Kasumi-1 (cell line): ENCODE measurements around the gene PPP1R13B.
"Not testable (repeated sequence)": the region's sequence is repeated elsewhere in the genome, so short reads cannot be mapped to it uniquely, and the experiment has no call there.

Experiments
- DNase-seq, 2 experiments: peaks; one replicate each; lab custom pipeline; 2025; lab: John Stamatoyannopoulos, UW

The PPP1R13B gene

GRCh38 chr14:103859416-103860202, 12.2 kb upstream of the PPP1R13B start:
- DNase-seq, result no peak

GRCh38 chr14:103858063-103858781, 10.8 kb upstream of the PPP1R13B start:
- no peak for DNase-seq

GRCh38 chr14:103857256-103857655, 9.9 kb upstream of the PPP1R13B start:
- no peak for DNase-seq

- DNase-seq, result no peak
Measured at GRCh38 chr14:103856607-103857006, 9.2 kb upstream of the PPP1R13B start.

GRCh38 chr14:103856105-103856504, 8.7 kb upstream of the PPP1R13B start:
- DNase-seq, result no peak

- no peak for DNase-seq
Measured at GRCh38 chr14:103855734-103856095, 8.3 kb upstream of the PPP1R13B start.

- no peak for DNase-seq
Measured at GRCh38 chr14:103854822-103855733, 7.7 kb upstream of the PPP1R13B start.

GRCh38 chr14:103854017-103854808, 6.8 kb upstream of the PPP1R13B start:
- no peak for DNase-seq

- no peak for DNase-seq
Measured at GRCh38 chr14:103849151-103849886, 1.9 kb upstream of the PPP1R13B start.

- no peak for DNase-seq
Measured at GRCh38 chr14:103848175-103849077, 1.1 kb upstream of the PPP1R13B start.

GRCh38 chr14:103846543-103847450, 578 bp downstream of the PPP1R13B start:
- no peak for DNase-seq

- no peak for DNase-seq
Measured at GRCh38 chr14:103846097-103846496, 1.3 kb downstream of the PPP1R13B start.

GRCh38 chr14:103845327-103845726, 2.0 kb downstream of the PPP1R13B start:
- DNase-seq, result no peak

GRCh38 chr14:103841265-103841664, 6.1 kb downstream of the PPP1R13B start:
- DNase-seq, result not testable (repeated sequence)

- no peak for DNase-seq
Measured at GRCh38 chr14:103840014-103840413, 7.4 kb downstream of the PPP1R13B start.

GRCh38 chr14:103839579-103839978, 7.8 kb downstream of the PPP1R13B start:
- no peak for DNase-seq

GRCh38 chr14:103838117-103838516, 9.3 kb downstream of the PPP1R13B start:
- no peak for DNase-seq

GRCh38 chr14:103836976-103837725, 10.2 kb downstream of the PPP1R13B start:
- no peak for DNase-seq
